Activated CD4-positive, CD25-positive, alpha-beta regulatory T cell treated with anti-CD3 and anti-CD28 coated beads, Interleukin-2, amount 50 U/mL, for 16 hours (primary cell): ENCODE data around the gene TMC3.
"Not testable (repeated sequence)": the region's sequence is repeated elsewhere in the genome, so short reads cannot be mapped to it uniquely, and the experiment has no call there.

ENCODE experiments used
- DNase-seq: peaks from one replicate; pipeline ENCODE4 v3.0.0-alpha.2; 2020; ENCODE audit warnings: low read depth, low spot score

The TMC3 gene

DNA sequence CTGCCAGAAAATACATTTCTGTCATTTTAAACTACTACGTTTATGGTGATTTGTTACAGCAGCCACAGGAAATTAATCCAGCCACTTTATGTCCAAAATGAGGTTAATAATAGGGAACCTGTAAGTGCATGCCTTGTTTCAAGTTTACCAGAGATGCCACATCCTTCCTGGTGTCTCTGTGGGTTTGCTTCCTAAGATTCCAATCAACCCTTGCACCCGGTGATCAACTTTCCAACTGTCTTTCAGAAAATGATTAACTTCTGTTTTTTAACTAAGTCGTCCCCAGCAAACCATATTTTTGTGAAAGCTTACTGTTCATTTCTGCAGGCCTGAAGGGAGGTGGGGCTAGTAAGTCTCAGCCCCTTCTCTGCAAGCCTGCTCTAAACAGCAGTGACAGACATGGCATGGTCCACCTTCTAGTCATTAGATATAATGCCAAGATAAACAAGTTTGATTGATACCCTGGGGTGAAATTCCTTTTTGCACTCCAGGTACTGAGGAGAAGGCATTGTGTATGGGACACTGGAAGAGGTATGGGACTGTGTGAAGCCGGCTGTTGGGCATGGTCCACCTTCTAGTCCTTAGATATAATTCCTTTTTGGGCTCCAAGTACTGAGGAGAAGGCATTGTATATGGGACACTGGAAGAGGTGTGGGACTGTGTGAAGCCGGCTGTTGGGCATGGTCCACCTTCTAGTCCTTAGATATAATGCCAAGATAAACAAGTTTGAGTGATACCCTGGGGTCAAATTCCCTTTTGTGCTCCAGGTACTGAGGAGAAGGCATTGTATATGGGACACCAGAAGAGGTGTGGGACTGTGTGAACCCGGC is 11.1 kb upstream of the TMC3 start:
- DNase-seq: no peak

DNA sequence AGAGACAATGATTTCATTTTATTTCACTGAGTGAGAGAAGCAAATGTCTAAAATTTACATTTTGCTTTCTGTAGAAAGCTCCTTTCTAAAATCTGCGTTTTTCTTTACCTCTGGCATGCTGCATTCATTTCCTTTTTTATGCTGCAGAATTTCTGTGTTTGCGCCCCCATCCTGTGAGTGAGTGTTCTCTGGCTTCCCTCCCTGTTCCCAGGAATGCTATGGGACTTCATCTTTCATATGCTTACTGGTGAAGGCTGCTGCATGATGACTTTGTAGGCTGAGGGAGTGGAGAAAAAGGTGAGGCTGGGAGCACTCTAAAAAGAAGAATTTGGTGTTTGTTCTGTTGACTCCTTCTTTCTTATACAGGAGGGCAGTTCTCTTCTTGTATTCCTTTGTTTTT is 7.7 kb upstream of the TMC3 start:
- DNase-seq: no peak

GRCh38 chr15:81380668-81381067 is 6.7 kb upstream of the TMC3 start:
- no peak for DNase-seq

DNA sequence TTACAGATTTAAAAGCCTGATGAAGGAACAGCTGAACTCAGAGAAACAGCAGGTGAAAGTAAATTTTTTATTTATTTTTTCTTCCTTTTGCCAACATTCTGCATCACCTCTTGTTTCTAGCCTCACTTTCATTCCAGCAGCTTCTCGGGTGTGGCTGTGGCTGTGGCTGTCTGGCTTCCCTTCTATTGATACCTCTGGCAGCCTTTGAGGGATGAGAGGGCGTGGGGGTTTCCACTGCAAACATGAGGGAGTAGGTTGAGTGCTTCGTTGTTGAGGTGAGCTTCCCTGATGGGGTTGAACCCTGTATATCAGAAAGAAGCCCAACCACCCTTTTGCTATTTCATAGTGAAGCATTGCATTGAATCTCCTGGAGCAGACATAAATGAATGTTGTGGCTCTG is 6.2 kb upstream of the TMC3 start:
- DNase-seq: no peak

DNA sequence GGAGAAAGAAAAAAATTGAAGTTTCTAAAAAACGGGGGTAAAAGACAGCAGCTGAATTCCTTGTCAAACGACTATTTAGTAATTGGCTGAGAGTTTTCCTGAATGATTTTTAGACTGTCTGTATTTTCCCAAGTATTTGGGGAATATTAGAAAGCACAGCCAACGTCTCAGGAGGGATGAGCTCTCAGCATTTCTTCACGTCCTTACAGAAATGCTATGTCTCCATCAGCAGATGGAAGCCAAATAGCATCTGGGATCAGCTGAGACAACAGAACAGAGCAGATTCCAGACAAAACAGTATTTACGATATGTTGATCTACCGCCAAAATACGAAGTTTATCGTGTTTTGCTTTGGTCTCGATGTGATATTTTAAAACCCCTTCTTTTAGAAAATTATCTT is 5.3 kb upstream of the TMC3 start:
- DNase-seq: no peak

- DNase-seq: no peak
Observed at GRCh38 chr15:81378443-81378842, 4.4 kb upstream of the TMC3 start.

- DNase-seq: no peak
Observed at GRCh38 chr15:81377871-81378270, 3.9 kb upstream of the TMC3 start.

DNA sequence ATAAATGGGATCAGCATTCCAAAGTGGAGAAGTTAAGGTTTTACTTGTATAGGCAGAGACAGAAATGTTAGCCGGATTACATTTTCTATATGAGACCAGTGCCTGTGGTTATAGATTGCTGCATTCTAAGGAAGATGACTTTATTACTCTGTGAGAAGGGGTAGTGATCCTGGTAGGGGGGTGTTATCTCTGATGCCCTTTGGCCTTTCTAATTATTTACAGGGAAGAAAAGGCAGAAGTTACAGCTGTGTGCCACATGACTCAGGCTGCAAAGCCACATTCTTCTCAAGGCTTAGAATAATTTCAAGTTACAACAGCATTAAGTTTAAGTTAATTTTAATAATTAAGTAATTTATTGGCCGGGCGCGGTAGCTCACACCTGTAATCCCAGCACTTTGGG is 2.2 kb upstream of the TMC3 start:
- DNase-seq: no peak

DNA sequence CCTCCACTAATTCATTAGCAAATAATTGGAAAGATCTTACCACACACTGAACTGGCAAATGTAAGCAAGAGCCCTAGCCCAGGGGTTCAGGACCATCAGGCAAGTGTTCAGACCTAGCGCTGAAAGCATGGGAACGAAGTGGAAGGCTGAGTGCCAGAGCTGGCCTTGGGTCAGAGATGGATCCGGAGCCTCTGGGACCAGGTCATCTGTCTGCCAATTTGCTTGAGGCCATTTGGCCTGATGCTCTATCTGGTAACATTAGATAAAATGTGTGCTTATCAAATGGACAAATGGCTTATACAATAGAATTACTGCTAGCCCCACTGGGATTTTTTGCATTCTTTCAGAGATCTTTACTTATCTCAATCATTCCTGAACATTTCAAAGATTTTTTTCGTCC is 1.4 kb upstream of the TMC3 start:
- no peak for DNase-seq

DNA sequence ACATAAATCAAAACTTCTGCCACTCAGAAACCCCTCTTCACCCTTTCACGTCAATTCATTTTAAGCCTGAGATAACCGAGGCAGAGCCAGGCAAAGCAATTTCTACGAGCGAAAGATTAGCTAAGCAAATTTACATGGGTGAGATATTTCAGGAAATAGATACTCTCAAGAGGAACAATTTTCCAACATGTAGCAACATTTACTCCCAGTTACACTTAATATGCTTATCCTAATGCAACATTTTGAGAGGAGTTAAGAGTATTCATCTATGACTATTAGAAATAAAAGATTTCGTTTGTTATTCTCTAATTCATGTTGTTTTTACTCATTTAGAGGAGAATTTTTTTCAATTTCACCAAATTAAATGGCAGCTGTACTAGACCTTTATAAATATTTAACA is 837 bp downstream of the TMC3 start:
- no peak for DNase-seq

GRCh38 chr15:81372575-81372974 is 1.4 kb downstream of the TMC3 start:
- no peak for DNase-seq

DNA sequence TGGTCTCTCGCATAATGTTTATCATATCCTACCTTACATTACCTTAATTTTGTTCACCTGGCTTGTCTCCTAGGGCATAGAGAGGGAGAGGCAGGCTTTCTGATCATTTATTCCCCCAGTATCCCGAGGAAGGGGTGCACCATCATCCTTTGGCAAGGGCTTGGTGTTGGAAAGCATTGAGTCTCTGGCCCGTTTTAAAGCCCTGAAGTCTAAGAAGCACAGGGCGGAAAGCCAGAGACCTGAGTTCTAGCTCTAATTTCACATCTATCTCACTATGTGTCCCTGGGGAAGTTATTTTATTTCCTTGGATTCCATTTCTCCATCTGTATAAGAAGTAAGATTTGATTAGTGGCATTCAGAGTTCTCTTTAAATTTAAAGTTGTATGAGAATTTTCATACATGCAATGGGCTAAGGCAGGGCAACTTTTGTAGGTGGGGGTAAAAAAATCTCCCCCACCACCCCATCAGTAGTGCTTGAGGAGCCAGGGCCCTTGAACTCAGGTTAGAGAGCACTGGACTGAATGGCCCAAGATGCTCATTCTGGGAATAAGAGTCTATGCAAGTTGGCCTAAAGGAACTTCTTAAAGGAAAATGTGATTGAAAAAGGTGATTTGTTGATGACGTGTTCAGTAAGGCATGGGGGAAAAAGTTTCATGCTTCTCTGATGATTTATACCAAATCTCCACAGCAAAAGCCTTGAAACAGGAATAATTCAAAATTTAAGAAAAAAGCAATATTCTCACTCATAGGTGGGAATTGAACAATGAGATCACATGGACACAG is 10.1 kb downstream of the TMC3 start:
- no peak for DNase-seq

GRCh38 chr15:81363276-81363675 is 10.7 kb downstream of the TMC3 start:
- DNase-seq: no peak

DNA sequence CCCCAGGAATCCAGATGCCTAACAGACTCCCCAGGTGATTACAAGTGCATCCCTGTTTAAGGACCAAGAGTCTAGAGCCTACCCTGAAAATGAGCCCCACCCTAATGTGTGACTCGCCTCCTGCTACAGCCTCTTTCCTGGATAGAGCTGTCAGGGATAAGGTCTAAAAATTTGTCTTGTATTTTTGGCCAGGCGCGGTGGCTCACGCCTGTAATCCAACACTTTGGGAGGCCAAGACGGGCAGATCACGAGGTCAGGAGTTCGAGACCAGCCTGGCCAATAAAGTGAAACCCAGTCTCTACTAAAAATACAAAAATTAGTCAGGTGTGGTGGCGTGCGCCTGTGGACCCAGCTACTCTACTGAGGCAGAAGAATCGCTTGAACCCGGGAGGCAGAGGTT is 11.2 kb downstream of the TMC3 start:
- no peak for DNase-seq

DNA sequence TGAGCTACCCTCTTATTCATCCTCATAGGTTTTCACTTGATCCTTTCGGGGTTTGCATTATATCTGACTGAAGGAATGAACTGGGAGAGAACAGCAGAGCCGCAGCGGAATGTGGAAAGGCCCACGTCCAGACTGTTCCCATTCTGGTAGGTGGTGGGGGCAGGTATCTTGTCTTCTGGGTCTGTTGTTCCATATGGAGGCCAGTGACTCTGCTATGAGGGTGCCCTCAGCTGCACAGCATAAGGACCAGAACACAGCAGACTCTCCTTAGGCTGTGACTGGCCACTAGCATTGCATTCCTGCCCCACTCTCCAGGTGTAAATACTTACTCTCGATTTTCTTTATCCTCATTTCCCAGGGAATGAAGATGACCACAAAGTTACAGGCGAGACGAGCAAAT is 12.1 kb downstream of the TMC3 start:
- DNase-seq: no peak

- DNase-seq: no peak
Observed at GRCh38 chr15:81360491-81360890, 13.5 kb downstream of the TMC3 start.

GRCh38 chr15:81358248-81358647 is 15.8 kb downstream of the TMC3 start:
- no peak for DNase-seq

GRCh38 chr15:81357180-81357686 is 16.8 kb downstream of the TMC3 start:
- DNase-seq: no peak

DNA sequence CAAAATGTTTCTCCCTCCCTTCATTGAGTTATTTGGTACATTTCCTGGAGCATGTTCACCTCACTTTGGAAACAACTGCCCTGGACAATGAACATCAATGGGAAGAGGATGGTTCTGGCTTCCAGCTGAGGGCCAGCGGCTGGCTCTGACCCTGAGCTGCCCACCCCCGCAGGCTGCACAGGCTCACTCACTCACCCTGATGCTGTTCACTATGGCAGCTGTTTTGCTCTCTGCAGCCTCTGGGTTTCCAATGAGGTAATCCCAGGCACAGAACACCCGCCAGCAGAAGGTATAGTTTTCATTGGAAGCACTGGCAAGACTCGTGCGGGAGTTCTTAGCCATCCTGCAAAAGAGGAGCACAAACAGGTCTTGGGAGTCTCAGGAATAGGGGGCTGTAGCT is 17.8 kb downstream of the TMC3 start:
- no peak for DNase-seq

GRCh38 chr15:81351651-81352050 is 22.4 kb downstream of the TMC3 start:
- no peak for DNase-seq

- DNase-seq: no peak
Observed at GRCh38 chr15:81349271-81349670, 24.7 kb downstream of the TMC3 start.

DNA sequence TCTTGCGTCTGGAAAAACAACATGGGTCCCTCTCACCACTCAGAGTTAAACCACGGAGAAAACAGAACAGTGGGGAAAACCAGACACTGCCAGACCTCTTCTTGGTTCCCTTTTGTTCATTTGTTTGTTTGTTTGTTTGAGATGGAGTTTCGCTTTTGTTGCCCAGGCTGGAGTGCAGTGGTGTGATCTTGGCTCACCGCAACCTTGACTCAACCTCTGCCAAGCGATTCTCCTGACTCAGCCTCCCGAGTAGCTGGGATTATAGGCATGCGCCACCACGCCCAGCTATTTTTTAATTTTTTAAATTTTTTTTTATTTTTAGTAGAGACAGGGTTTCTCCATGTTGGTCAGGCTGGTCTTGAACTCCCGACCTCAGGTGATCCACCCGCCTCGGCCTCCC is 25.3 kb downstream of the TMC3 start:
- DNase-seq: not testable (repeated sequence)

GRCh38 chr15:81347910-81348309 is 26.1 kb downstream of the TMC3 start:
- no peak for DNase-seq
